Adrenal gland (tissue), 5 donors: ENCODE results near the gene WBP2NL.
"Not testable (repeated sequence)": the region's sequence is repeated elsewhere in the genome, so short reads cannot be mapped to it uniquely, and the experiment has no call there.

ENCODE experiments used
- CTCF ChIP-seq, 6 experiments: fragments of 450-650 bp in 4 of 6; fragments of 200-600 bp in 2 of 6; sonication (generic) in 1 of 6; IDR thresholded peaks; 1 replicate in 5 of 6; 2 replicates in 1 of 6; pipeline versions ENCODE4 v1.5.1 to v1.8.0; 2016 to 2021; ENCODE audit warnings: antibody characterized with exemption in 6 of 6, mild to moderate bottlenecking in 2 of 6, moderate library complexity in 1 of 6
- POLR2A ChIP-seq, 2 donors: fragments of 450-650 bp; IDR thresholded peaks; one replicate each; pipeline ENCODE4 v1.6.1; 2017; ENCODE audit warnings: antibody characterized with exemption in 2 of 2, mild to moderate bottlenecking in 2 of 2, moderate library complexity in 1 of 2
- donor health status: DM: no; HTN: no; CAD: no.

GRCh38 chr22:41948928-41949296 is 49.7 kb upstream of the WBP2NL start:
- TF ChIP-seq CTCF, POLR2A (IDR thresholded peaks at IDR 0.05): not testable (repeated sequence)
